Fibroblast of skin of right biceps (primary cell): Measurements from ENCODE around the gene MYO7A.
"Not testable (repeated sequence)": the region's sequence is repeated elsewhere in the genome, so short reads cannot be mapped to it uniquely, and the experiment has no call there.

ENCODE experiments used
- DNase-seq: peaks from one replicate; pipeline ENCODE4 v3.0.0-alpha.2; 2013

MYO7A gene

GRCh38 chr11:77093056-77093891, 34.8 kb upstream of the MYO7A start:
- DNase-seq = no peak

- DNase-seq = no peak
These were observed 33.8 kb upstream of the MYO7A start for GRCh38 chr11:77093987-77094840.

- DNase-seq = no peak
These were observed 33.1 kb upstream of the MYO7A start for GRCh38 chr11:77094841-77095365.

GRCh38 chr11:77095551-77096490, 32.2 kb upstream of the MYO7A start:
- DNase-seq = no peak

GRCh38 chr11:77096591-77097019, 31.4 kb upstream of the MYO7A start:
- no peak for DNase-seq

GRCh38 chr11:77097180-77097579, 30.9 kb upstream of the MYO7A start:
- DNase-seq = not testable (repeated sequence)

- no peak for DNase-seq
These were observed 27.6 kb upstream of the MYO7A start for GRCh38 chr11:77100166-77101042.

- peak; percentile 25 for DNase-seq
These were observed 27.0 kb upstream of the MYO7A start for GRCh38 chr11:77101043-77101537.

- no peak for DNase-seq
These were observed 25.5 kb upstream of the MYO7A start, which contains the start of gene OMP for GRCh38 chr11:77102246-77103210. TSS of gene OMP (plus strand) at chr11:77102840. CDS start at chr11:77102840, 0 bp downstream.

GRCh38 chr11:77103319-77103718, 24.7 kb upstream of the MYO7A start:
- no peak for DNase-seq

- DNase-seq = no peak
These were observed 23.3 kb upstream of the MYO7A start for GRCh38 chr11:77104727-77105126.

GRCh38 chr11:77106321-77106720, 21.7 kb upstream of the MYO7A start:
- no peak for DNase-seq

- DNase-seq = no peak
These were observed 21.3 kb upstream of the MYO7A start for GRCh38 chr11:77106759-77107158.

- DNase-seq = peak; percentile 81
These were observed 20.1 kb upstream of the MYO7A start for GRCh38 chr11:77107950-77108349.

GRCh38 chr11:77108436-77108835, 19.6 kb upstream of the MYO7A start:
- DNase-seq = no peak

- DNase-seq = peak; percentile 63
These were observed 18.6 kb upstream of the MYO7A start for GRCh38 chr11:77109236-77110019.

- DNase-seq = no peak
These were observed 17.2 kb upstream of the MYO7A start for GRCh38 chr11:77110836-77111235.

- DNase-seq = peak; percentile 10
These were observed 16.8 kb upstream of the MYO7A start for GRCh38 chr11:77111277-77111676.

GRCh38 chr11:77111946-77112345, 16.1 kb upstream of the MYO7A start:
- DNase-seq = no peak
